H9 (cell line): ENCODE results near the gene LRRC70. TPM values are rescaled to one million over a fixed set of nuclear protein-coding genes. Genes with fewer than 3 reads are reported as not detected.

ENCODE experiments used
- DNase-seq: peaks from one replicate; pipeline ENCODE4 v3.0.0-alpha.2; 2017
- H2AFZ ChIP-seq: one replicate; pipeline ENCODE4 v1.6.1; 2013; ENCODE audit warnings: mild to moderate bottlenecking, low read length, control low read depth, moderate library complexity
- H2AK5ac ChIP-seq: 2 replicates; pipeline ENCODE4 v1.6.1; 2013; ENCODE audit warnings: low read length, control low read depth, mixed read lengths; ENCODE audit not compliant: insufficient read length
- H2BK120ac ChIP-seq: one replicate; pipeline ENCODE4 v1.6.1; 2013; ENCODE audit warnings: low read depth, mild to moderate bottlenecking, low read length, control low read depth, inconsistent platforms; ENCODE audit not compliant: poor library complexity, severe bottlenecking
- H2BK12ac ChIP-seq: 2 replicates; pipeline ENCODE4 v1.6.1; 2013; ENCODE audit warnings: low read length, control low read depth, mixed read lengths, low read depth; ENCODE audit not compliant: insufficient read length
- H2BK15ac ChIP-seq: 2 replicates; pipeline ENCODE4 v1.6.1; 2013; ENCODE audit warnings: low read depth, low read length, control low read depth
- H2BK20ac ChIP-seq: one replicate; pipeline ENCODE4 v1.6.1; 2013; ENCODE audit warnings: low read depth, mild to moderate bottlenecking, low read length, control low read depth, inconsistent platforms; ENCODE audit not compliant: poor library complexity, severe bottlenecking
- H2BK5ac ChIP-seq: 2 replicates; pipeline ENCODE4 v1.6.1; 2013; ENCODE audit warnings: low read length, control low read depth, mixed read lengths; ENCODE audit not compliant: insufficient read length
- H3K14ac ChIP-seq: 2 replicates; pipeline ENCODE4 v1.6.1; 2013; ENCODE audit warnings: low read length, control low read depth; ENCODE audit not compliant: insufficient read depth
- H3K18ac ChIP-seq: 2 replicates; pipeline ENCODE4 v1.6.1; 2013; ENCODE audit warnings: low read depth, mild to moderate bottlenecking, mixed read lengths, low read length, control low read depth; ENCODE audit not compliant: insufficient read length
- H3K23ac ChIP-seq: 2 replicates; pipeline ENCODE4 v1.6.1; 2013; ENCODE audit warnings: low read length, control low read depth, mixed read lengths, low read depth; ENCODE audit not compliant: insufficient read length
- H3K23me2 ChIP-seq: 2 replicates; pipeline ENCODE4 v1.6.1; 2013; ENCODE audit warnings: low read depth, mild to moderate bottlenecking, mixed read lengths, low read length, control low read depth; ENCODE audit not compliant: insufficient read length, poor library complexity, severe bottlenecking
- H3K27ac ChIP-seq: 2 replicates; pipeline ENCODE4 v1.5.1; 2013; ENCODE audit warnings: low read length, control low read depth, mixed read lengths, low read depth; ENCODE audit not compliant: insufficient read length
- H3K27me3 ChIP-seq: 2 replicates; pipeline ENCODE4 v1.6.1; 2013; ENCODE audit warnings: low read length, control low read depth, inconsistent platforms; ENCODE audit not compliant: insufficient read depth
- H3K4ac ChIP-seq: 2 replicates; pipeline ENCODE4 v1.6.1; 2013; ENCODE audit warnings: low read depth, mild to moderate bottlenecking, control low read depth, inconsistent platforms, low read length, moderate library complexity
- H3K4me1 ChIP-seq: 2 replicates; pipeline ENCODE4 v1.6.1; 2013; ENCODE audit warnings: low read length, control low read depth, inconsistent platforms; ENCODE audit not compliant: insufficient read depth
- H3K4me2 ChIP-seq: 2 replicates; pipeline ENCODE4 v1.6.1; 2013; ENCODE audit warnings: low read length, control low read depth, mixed read lengths; ENCODE audit not compliant: insufficient read length, insufficient read depth
- H3K56ac ChIP-seq: 2 replicates; pipeline ENCODE4 v1.6.1; 2013; ENCODE audit warnings: low read depth, mild to moderate bottlenecking, mixed read lengths, low read length, control low read depth; ENCODE audit not compliant: insufficient read length
- H3K79me1 ChIP-seq: 2 replicates; pipeline ENCODE4 v1.6.1; 2013; ENCODE audit warnings: low read depth, mild to moderate bottlenecking, moderate library complexity, low read length, control low read depth, inconsistent platforms; ENCODE audit not compliant: insufficient read depth, poor library complexity, severe bottlenecking
- H3K79me2 ChIP-seq: 2 replicates; pipeline ENCODE4 v1.6.1; 2013; ENCODE audit warnings: low read length, control low read depth, inconsistent platforms; ENCODE audit not compliant: insufficient read depth
- H3K9ac ChIP-seq: 2 replicates; pipeline ENCODE4 v1.6.1; 2013; ENCODE audit warnings: low read length, control low read depth, mixed read lengths; ENCODE audit not compliant: insufficient read length; ENCODE audit errors: extremely low read depth
- H3K9me3 ChIP-seq: one replicate; pipeline ENCODE4 v1.6.1; 2013; ENCODE audit warnings: low read depth, low read length, inconsistent platforms; ENCODE audit not compliant: control insufficient read depth
- H3T11ph ChIP-seq: one replicate; pipeline ENCODE4 v1.6.1; 2013; ENCODE audit warnings: mild to moderate bottlenecking, low read length, control low read depth, inconsistent platforms
- H4K20me1 ChIP-seq: one replicate; pipeline ENCODE4 v1.6.1; 2013; ENCODE audit not compliant: control insufficient read depth, insufficient read length, insufficient read depth
- H4K5ac ChIP-seq: 2 replicates; pipeline ENCODE4 v1.6.1; 2013; ENCODE audit warnings: low read depth, mild to moderate bottlenecking, mixed read lengths, low read length, control low read depth; ENCODE audit not compliant: insufficient read length
- H4K8ac ChIP-seq: replicated peaks from 2 replicates; pipeline ENCODE4 v1.6.1; 2013; ENCODE audit warnings: low read length, control low read depth, mixed read lengths, low read depth; ENCODE audit not compliant: insufficient read length
- H4K91ac ChIP-seq: 2 replicates; pipeline ENCODE4 v1.6.1; 2013; ENCODE audit warnings: low read depth, mild to moderate bottlenecking, moderate library complexity, mixed read lengths, low read length, control low read depth; ENCODE audit not compliant: insufficient read length
- H3K27ac Mint-ChIP-seq, 3 experiments: 2 replicates in 2 of 3; 3 replicates in 1 of 3; pipeline ENCODE4 v1.8.0; 2020 to 2021; ENCODE audit warnings: mixed read lengths in 3 of 3, mild to moderate bottlenecking in 1 of 3, moderate library complexity in 1 of 3
- H3K27me3 Mint-ChIP-seq: 2 replicates; pipeline ENCODE4 v1.8.0; 2021; ENCODE audit warnings: low read depth, mild to moderate bottlenecking, moderate library complexity, mixed read lengths
- H3K36me3 Mint-ChIP-seq, 3 experiments: 2 replicates in 2 of 3; 3 replicates in 1 of 3; pipeline ENCODE4 v1.8.0; 2020 to 2021; ENCODE audit warnings: low read depth in 3 of 3, mixed read lengths in 3 of 3; ENCODE audit not compliant: insufficient read depth in 1 of 3
- H3K4me1 Mint-ChIP-seq, 2 experiments: 2 replicates each; pipeline ENCODE4 v1.8.0; 2020; ENCODE audit warnings: mixed read lengths in 2 of 2
- H3K4me3 Mint-ChIP-seq, 2 experiments: 2 replicates in 1 of 2; 3 replicates in 1 of 2; pipeline ENCODE4 v1.8.0; 2020 to 2021; ENCODE audit warnings: mild to moderate bottlenecking in 2 of 2, mixed read lengths in 2 of 2, moderate library complexity in 1 of 2
- H3K9me3 Mint-ChIP-seq, 2 experiments: 2 replicates in 1 of 2; 3 replicates in 1 of 2; pipeline ENCODE4 v1.8.0; 2020; ENCODE audit warnings: mild to moderate bottlenecking in 2 of 2, mixed read lengths in 2 of 2, moderate library complexity in 1 of 2
- WGBS: extraction: QIAGEN DNeasy Blood & Tissue Kit; methylation state at CpG from one replicate; pipeline ENCODE4 v1.1.7; 2013; ENCODE audit warnings: missing lambda C conversion rate, low lambda C conversion rate, mixed read lengths; ENCODE audit not compliant: insufficient read length; ENCODE audit errors: extremely low coverage; 5-methylcytosine and 5-hydroxymethylcytosine counted together
- total RNA-seq: library from RNA; stranded (reverse); gene quantifications from 2 replicates; pipeline ENCODE4 v1.2.1, GENCODE V29; 2021
- TF ChIP-seq, protein P1 (sequence below): fragments of 200-600 bp; sonication (generic); conservative IDR thresholded peaks from 3 replicates; pipeline ENCODE4 v1.8.0; 2021; ENCODE audit warnings: antibody characterized with exemption, mild to moderate bottlenecking

Gene LRRC70
- total RNA-seq, 1 experiment from 2014 or later: 1.1 TPM

DNA sequence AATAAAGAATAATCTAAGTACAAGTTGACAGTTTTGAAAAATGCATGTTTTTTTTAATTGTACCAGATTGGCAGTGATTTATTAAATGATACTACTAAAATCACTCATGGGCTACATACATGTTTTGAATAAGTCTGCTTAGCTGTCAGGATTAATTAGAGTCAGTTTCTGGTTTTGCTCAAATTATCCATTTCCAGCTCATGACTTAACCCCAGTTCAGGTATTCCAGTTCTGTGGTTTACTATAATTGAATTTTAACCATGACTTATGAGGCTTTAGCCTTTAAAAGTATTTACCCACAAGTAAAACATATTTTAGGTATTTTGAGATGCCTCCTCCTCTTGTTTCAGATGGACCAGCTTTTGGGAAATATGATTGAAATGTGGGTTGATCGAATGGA lies 17.8 kb upstream of the LRRC70 start:
- H2BK120ac ChIP-seq: no peak overlapping the region
- no peak overlapping the region for H2AFZ ChIP-seq
- H3K9ac ChIP-seq: no peak overlapping the region
- no peak overlapping the region for H3K27ac Mint-ChIP-seq
- no peak overlapping the region for H3K4me2 ChIP-seq
- no peaks in the 10 kb centered on the region for H3K27me3 Mint-ChIP-seq
- no peak overlapping the region for H4K8ac ChIP-seq
- H3K4me1 ChIP-seq: peaks cover 3% of the 10 kb centered on the region; the same call in 1 of the 2 replicates
- H4K20me1 ChIP-seq: no peaks in the 10 kb centered on the region
- no peak overlapping the region for H2BK20ac ChIP-seq
- H3K9me3 ChIP-seq: no peaks in the 10 kb centered on the region
- no peak for DNase-seq
- no peaks in the 10 kb centered on the region for H3K79me1 ChIP-seq
- no peak overlapping the region for H4K91ac ChIP-seq
- H3K4me3 Mint-ChIP-seq: no peak overlapping the region
- WGBS: no CpG with 5 or more reads among the region's 1 CpG
- H2BK15ac ChIP-seq: no peak overlapping the region
- no peak overlapping the region for H3K14ac ChIP-seq
- no peak overlapping the region for H4K5ac ChIP-seq
- H3K56ac ChIP-seq: no peak overlapping the region
- H3K79me2 ChIP-seq: no peaks in the 10 kb centered on the region
- no peak overlapping the region for H3K18ac ChIP-seq
- H3K27me3 ChIP-seq: no peaks in the 10 kb centered on the region
- H3K4me1 Mint-ChIP-seq: peaks cover 4 to 9% of the 10 kb centered on the region in 2 experiments
- H3K36me3 Mint-ChIP-seq: peaks cover 14 to 28% (median 26%) of the 10 kb centered on the region in 3 experiments
- no peak overlapping the region for H3K4ac ChIP-seq
- no peaks in the 10 kb centered on the region for H3K23me2 ChIP-seq
- no peak overlapping the region for H2BK12ac ChIP-seq
- no peak overlapping the region for H3K23ac ChIP-seq
- no peak overlapping the region for H2BK5ac ChIP-seq
- H3K27ac ChIP-seq: no peak overlapping the region
- H2AK5ac ChIP-seq: no peak overlapping the region
- TF ChIP-seq, protein P1, sequence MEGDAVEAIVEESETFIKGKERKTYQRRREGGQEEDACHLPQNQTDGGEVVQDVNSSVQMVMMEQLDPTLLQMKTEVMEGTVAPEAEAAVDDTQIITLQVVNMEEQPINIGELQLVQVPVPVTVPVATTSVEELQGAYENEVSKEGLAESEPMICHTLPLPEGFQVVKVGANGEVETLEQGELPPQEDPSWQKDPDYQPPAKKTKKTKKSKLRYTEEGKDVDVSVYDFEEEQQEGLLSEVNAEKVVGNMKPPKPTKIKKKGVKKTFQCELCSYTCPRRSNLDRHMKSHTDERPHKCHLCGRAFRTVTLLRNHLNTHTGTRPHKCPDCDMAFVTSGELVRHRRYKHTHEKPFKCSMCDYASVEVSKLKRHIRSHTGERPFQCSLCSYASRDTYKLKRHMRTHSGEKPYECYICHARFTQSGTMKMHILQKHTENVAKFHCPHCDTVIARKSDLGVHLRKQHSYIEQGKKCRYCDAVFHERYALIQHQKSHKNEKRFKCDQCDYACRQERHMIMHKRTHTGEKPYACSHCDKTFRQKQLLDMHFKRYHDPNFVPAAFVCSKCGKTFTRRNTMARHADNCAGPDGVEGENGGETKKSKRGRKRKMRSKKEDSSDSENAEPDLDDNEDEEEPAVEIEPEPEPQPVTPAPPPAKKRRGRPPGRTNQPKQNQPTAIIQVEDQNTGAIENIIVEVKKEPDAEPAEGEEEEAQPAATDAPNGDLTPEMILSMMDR: no peak
- H3K9me3 Mint-ChIP-seq: peaks cover 2% of the 10 kb centered on the region in 2 experiments; a peak in 3 of 5 replicates
- no peak overlapping the region for H3T11ph ChIP-seq
